HK-2 (cell line): ENCODE data around the gene MAD1L1.
"Not testable (repeated sequence)": the region's sequence is repeated elsewhere in the genome, so short reads cannot be mapped to it uniquely, and the experiment has no call there.

ENCODE experiments used
- DNase-seq: peaks from one replicate; pipeline ENCODE4 v3.0.0-alpha.2; 2018; ENCODE audit not compliant: unreplicated experiment

MAD1L1 gene

DNA sequence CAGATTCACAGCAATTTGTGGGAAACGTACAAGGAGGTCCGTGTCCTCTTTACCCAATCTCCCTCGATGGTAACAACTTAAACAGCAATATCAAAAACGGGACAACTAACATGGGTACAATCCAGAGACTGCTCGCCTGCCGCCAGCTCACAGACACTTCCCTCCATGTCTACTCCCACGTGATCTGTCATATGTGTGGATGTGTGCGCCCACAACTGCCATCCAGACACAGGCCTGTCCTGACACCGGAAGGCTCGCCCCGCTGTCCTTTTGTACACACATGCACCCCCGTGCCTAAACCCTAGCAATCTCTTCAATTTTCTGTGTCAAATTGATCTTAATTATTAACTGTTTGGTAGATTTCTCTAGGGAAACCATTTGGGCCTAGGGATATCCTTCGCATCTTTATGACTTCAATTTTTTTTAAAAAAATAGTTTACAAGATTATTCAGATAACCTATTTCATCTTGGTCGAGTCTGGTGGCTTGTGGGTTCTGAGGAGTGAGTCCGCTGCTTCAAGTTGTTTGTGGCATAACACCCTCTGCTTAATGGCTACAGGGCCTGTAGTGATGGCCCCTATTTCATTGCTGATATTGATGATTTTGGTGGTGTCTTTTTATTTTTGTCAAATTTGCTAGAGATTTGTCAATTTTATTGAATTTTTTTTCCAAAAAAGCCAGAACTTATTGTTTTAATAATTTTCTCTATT, 260.6 kb downstream of the MAD1L1 start:
- DNase-seq = no peak

- no peak for DNase-seq
Measured at GRCh38 chr7:1970895-1971294, 261.9 kb downstream of the MAD1L1 start.

DNA sequence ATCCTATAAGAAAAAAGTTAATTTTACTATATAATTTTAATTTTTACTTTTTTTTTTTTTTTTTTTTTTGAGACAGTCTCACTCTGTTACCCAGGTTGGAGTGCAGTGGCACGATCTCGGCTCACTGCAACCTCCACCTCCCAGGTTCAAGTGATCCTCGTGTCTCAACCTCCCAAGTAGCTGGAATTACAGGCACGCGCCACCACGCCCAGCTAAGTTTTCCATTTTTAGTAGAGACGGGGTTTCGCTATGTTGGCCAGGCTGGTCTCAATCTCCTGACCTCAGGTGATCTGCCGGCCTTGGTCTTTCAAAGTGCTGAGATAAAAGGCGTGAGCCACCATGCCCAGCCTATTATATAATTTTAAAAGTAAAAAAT, 262.5 kb downstream of the MAD1L1 start:
- DNase-seq = not testable (repeated sequence)

DNA sequence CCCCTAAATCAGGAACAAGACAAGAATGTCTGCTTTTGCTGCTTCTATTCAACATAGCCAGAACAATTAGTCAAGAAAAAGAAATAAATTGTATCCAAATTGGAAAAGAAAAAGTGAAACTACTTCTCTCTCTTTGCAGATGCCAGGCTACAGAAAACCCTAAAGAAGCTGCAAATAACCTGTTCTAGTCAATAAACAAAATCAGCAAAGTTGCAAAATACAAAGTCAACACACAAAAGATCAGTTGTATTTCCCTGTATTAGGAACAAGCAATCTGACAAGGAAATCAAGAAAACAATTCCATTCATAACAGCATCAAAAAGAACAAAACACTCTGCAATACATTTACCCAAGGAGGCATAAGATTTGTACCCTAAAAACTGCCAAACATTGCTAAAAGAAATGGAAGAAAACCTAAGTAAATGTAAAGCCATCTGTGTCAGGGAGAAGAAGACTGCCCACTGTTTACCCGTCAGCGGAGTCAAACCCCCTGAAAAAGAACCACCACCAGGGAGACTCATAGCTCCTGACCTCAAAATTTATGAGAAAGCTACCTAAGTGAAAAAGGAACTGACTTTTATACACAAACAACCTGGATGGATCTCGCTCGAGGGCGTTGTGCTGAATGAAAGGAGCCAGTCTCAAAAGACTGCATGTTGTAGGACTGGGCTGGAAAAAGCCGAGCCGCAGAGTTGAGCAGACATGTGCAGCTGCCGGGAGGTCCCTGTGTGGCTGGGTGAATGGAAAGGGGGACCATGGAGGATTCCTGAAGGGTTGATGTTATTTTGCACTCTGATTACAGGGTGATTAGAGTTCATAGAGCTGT, 263.1 kb downstream of the MAD1L1 start:
- DNase-seq = no peak

GRCh38 chr7:1968397-1969111, 264.2 kb downstream of the MAD1L1 start:
- no peak for DNase-seq

GRCh38 chr7:1967512-1968396, 265.0 kb downstream of the MAD1L1 start:
- DNase-seq = no peak

DNA sequence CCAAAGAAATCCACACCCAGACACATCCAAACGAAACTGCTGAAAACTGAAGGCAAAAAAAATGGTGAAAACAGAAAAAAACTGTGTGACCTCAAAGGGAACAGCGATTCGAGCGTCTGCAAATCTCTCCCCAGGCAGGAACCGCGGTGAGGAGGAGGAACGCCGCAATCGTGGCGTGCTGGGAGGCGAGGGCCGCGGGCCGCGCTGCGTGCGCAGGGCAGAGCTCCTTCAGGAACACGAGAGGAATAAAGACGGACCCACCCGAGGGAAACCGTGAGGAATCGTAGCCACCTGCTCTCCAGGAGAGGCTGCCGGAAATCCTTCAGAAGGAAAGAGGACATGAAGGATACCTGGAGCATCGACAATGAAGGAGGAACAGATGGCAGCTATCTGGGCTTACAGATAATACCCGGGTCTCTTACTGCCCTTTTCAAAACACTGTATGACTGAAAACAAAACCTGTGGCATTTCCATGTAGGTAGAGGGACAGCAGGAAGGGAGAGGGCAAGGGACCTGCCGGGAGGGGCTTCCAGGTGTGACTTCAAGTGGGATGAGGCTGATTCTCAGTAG, 266.0 kb downstream of the MAD1L1 start:
- no peak for DNase-seq

GRCh38 chr7:1965579-1966294, 267.0 kb downstream of the MAD1L1 start:
- no peak for DNase-seq

GRCh38 chr7:1964913-1965578, 267.7 kb downstream of the MAD1L1 start:
- no peak for DNase-seq

- DNase-seq = no peak
Measured at GRCh38 chr7:1964211-1964912, 268.4 kb downstream of the MAD1L1 start.

DNA sequence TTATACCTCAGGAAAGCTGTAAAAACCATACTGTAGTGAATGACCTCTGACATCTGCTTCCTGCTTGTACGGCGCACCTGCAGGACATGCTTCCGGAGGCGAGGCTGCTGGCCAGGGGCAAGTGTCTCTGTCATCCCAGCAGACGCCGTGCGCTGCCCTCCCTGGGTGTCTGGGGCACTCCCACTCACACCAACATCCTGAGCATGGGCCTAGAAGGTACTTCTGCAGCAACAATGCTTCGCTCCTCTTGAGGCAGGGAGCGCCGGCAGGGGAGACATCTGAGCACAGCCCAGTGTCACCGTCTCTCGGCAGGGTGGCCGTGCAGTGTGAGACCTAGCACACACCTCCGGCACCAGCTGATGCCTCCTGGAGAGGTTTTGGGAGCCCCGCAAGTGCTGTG, 269.2 kb downstream of the MAD1L1 start:
- DNase-seq = no peak

GRCh38 chr7:1961701-1962276, 271.0 kb downstream of the MAD1L1 start:
- peak; percentile 71 for DNase-seq

DNA sequence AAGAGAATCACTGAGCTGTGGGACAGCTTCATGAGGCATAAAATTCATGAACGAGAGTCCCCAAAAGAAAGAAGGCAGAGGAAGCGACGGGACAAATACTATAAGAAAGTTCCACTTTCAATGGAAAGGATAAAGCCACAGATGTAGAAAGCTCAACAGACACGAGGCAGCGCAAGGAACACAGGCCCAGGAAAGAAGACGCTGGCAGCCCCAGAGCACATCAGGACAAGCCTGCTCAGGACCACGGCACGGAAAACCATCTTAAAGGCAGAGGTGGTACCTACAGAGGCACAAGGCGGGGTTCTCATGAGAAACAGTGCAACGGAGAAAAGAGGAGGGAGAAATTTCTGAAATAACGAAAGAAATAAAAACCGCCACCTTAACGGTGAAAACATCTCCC, 273.4 kb downstream of the MAD1L1 start:
- no peak for DNase-seq

DNA sequence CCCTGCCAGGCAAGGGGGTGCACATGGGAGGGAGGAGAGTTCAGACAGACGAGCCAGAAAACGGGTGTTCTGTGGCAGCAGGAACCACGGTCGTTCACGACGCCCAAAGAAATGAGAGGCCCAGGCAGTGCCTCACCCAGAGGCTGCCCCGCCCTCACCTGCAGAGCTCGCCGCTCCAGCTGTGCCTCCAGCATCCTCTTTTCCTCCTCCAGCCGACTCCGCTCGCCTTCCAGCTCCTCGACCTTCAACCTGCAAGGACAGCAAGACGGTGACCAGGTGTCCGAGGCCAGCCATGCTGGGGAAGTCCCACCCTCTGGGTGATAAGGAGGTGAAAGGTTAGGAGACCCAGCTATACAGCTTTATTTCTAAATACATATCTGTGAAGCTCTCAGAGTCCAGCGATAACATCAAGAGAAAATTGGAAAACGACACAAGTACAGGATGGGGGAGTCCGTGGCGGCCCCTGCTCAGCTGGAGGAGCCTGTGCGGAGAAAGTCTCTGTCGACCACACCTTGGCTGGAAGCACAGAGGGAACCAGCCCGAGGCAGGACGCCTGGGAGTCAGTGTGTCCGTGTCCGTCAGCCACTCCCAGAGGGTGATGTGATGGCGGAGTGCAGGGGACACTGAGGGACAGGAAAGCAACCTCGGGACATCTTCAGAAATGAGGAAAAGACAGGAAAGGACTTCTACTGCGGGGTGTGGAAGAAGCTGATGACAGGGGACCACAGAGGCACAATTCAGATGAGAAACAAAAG, 275.1 kb downstream of the MAD1L1 start:
- no peak for DNase-seq

GRCh38 chr7:1956611-1957470, 275.9 kb downstream of the MAD1L1 start:
- DNase-seq = no peak

- DNase-seq = no peak
Measured at GRCh38 chr7:1956141-1956540, 276.6 kb downstream of the MAD1L1 start.

DNA sequence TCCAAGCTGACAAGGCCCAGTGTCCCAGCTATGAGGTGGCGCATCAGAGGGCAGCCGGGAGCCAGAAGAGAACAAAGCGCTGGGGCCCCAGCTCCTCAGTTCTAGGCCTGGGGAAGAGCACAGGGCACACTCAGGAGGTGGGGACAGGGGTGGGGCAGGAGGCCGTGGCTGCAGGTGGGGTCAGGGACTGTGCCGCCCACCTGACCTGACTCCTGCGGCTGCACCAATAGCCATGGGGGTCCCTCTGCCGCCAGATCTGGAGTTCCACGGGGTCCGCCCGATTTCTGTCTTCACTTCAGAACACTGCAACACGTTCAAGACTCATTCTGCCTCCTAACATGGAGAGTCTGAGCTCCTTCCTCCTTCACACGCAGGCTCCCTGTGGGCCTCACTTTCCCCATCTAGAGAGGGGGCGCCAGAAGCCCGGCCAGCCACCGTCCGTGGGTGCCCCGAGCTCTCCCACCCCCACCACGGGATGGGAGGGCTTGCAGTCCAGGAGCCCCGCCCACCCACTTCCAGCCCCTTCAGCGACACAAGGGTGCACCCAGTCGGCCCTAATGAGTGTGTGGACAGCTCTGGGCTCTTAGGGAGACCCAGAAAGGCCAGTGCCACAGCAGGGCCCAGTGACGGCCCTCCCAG, 278.3 kb downstream of the MAD1L1 start:
- no peak for DNase-seq
